IMR-90 (cell line): ENCODE results near the gene ZBTB3. TPM values are rescaled to one million over a fixed set of nuclear protein-coding genes. Genes with fewer than 3 reads are reported as not detected.
A peak's percentile ranks its signal among the peaks of the same experiment; 100 is the strongest.

Source experiments
- ATAC-seq: fragments of 200-7000 bp; cut with Tn5 transposase; 2 replicates; pipeline ENCODE4 v1.9.1; 2020; ENCODE audit warnings: low read depth, mild to moderate bottlenecking, moderate library complexity
- Bru-seq: library from RNA; stranded (reverse); fragments of 400-500 nt; gene quantifications from one replicate; lab custom pipeline; 2021; lab: Mats Ljungman, UMichigan
- BruChase-seq, 2 experiments: library from RNA; stranded (reverse); fragments of 400-500 nt; gene quantifications; one replicate each; lab custom pipeline; 2021; lab: Mats Ljungman, UMichigan
- BruUV-seq: library from RNA; stranded (reverse); fragments of 400-500 nt; replicated peaks from 2 replicates; lab custom pipeline; 2021; lab: Mats Ljungman, UMichigan
- CTCF ChIA-PET: fragments of 300-600 bp; formaldehyde crosslinking; extraction: SDS; loops from one replicate; lab custom pipeline; 2021; ENCODE audit warnings: antibody characterized with exemption; lab: Yijun Ruan, JAX
- POLR2A ChIA-PET: fragments of 300-600 bp; sonication (Branson Sonifier 250); formaldehyde crosslinking; loops from one replicate; lab custom pipeline; 2022; ENCODE audit warnings: antibody characterized with exemption; ENCODE audit not compliant: unreplicated experiment; lab: Charles Lee
- DNase-seq: peaks from one replicate; pipeline ENCODE4 v3.0.0; 2013
- H2AFZ ChIP-seq: replicated peaks from 2 replicates; pipeline ENCODE3; 2013; ENCODE audit warnings: low read length, mild to moderate bottlenecking; ENCODE audit not compliant: poor library complexity
- H2AK5ac ChIP-seq: 2 replicates; pipeline ENCODE4 v1.6.1; 2013; ENCODE audit warnings: low read depth, low read length, inconsistent platforms
- H2AK9ac ChIP-seq: replicated peaks from 2 replicates; pipeline ENCODE3; 2013; ENCODE audit warnings: mild to moderate bottlenecking, low read depth, low read length, moderate library complexity; ENCODE audit not compliant: poor library complexity
- H2BK120ac ChIP-seq: 2 replicates; pipeline ENCODE4 v1.6.1; 2013; ENCODE audit warnings: low read depth, low read length, inconsistent platforms
- H2BK15ac ChIP-seq: 3 replicates; pipeline ENCODE4 v1.6.1; 2013; ENCODE audit warnings: low read depth, low read length, inconsistent platforms
- H2BK20ac ChIP-seq: 2 replicates; pipeline ENCODE4 v1.6.1; 2013; ENCODE audit warnings: low read depth, mild to moderate bottlenecking, inconsistent platforms, low read length, moderate library complexity
- H2BK5ac ChIP-seq: 2 replicates; pipeline ENCODE4 v1.6.1; 2013; ENCODE audit warnings: mild to moderate bottlenecking, low read depth, low read length, inconsistent platforms; ENCODE audit not compliant: poor library complexity, severe bottlenecking
- H3K14ac ChIP-seq: replicated peaks from 2 replicates; pipeline ENCODE4 v1.6.1; 2013; ENCODE audit warnings: low read depth, low read length, inconsistent platforms
- H3K18ac ChIP-seq: 2 replicates; pipeline ENCODE4 v1.6.1; 2013; ENCODE audit warnings: low read depth, low read length, control low read depth
- H3K23ac ChIP-seq: 2 replicates; pipeline ENCODE4 v1.6.1; 2013; ENCODE audit warnings: low read depth, low read length, inconsistent platforms
- H3K27ac ChIP-seq: 2 replicates; pipeline ENCODE4 v1.5.1; 2013; ENCODE audit warnings: mild to moderate bottlenecking, control low read depth, low read length; ENCODE audit not compliant: insufficient read depth
- H3K27me3 ChIP-seq: 2 replicates; pipeline ENCODE4 v1.6.1; 2013; ENCODE audit warnings: low read length; ENCODE audit not compliant: control insufficient read depth, insufficient read depth
- H3K36me3 ChIP-seq: 2 replicates; pipeline ENCODE4 v1.6.1; 2013; ENCODE audit warnings: low read length, mixed read lengths; ENCODE audit not compliant: control insufficient read depth, insufficient read depth
- H3K4ac ChIP-seq: 2 replicates; pipeline ENCODE4 v1.6.1; 2013; ENCODE audit warnings: low read depth, low read length, inconsistent platforms
- H3K4me1 ChIP-seq: 2 replicates; pipeline ENCODE4 v1.6.1; 2013; ENCODE audit warnings: low read length, mixed read lengths; ENCODE audit not compliant: control insufficient read depth, insufficient read depth
- H3K4me2 ChIP-seq: 2 replicates; pipeline ENCODE4 v1.6.1; 2013; ENCODE audit warnings: low read depth, mild to moderate bottlenecking, control low read depth, low read length, moderate library complexity
- H3K4me3 ChIP-seq: 2 replicates; pipeline ENCODE4 v1.5.1; 2013; ENCODE audit warnings: low read depth, mild to moderate bottlenecking, control low read depth, low read length, moderate library complexity; ENCODE audit not compliant: insufficient read depth
- H3K56ac ChIP-seq: 2 replicates; pipeline ENCODE4 v1.6.1; 2013; ENCODE audit warnings: low read length, inconsistent platforms; ENCODE audit not compliant: insufficient read depth; ENCODE audit errors: extremely low read depth
- H3K79me1 ChIP-seq, 2 experiments: 2 replicates each; pipeline ENCODE4 v1.6.1; 2013; ENCODE audit warnings: low read length in 2 of 2, inconsistent platforms in 1 of 2, low read depth in 1 of 2
- H3K9ac ChIP-seq: 2 replicates; pipeline ENCODE4 v1.6.1; 2013; ENCODE audit warnings: low read depth, low read length, control low read depth
- H3K9me1 ChIP-seq: 2 replicates; pipeline ENCODE4 v1.6.1; 2013; ENCODE audit warnings: low read length, inconsistent platforms; ENCODE audit not compliant: insufficient read depth
- H3K9me3 ChIP-seq: 2 replicates; pipeline ENCODE4 v1.6.1; 2013; ENCODE audit warnings: low read length; ENCODE audit not compliant: control insufficient read depth, insufficient read depth
- H4K20me1 ChIP-seq: 2 replicates; pipeline ENCODE4 v1.6.1; 2013; ENCODE audit warnings: low read length, inconsistent platforms; ENCODE audit not compliant: insufficient read depth
- H4K5ac ChIP-seq: 2 replicates; pipeline ENCODE4 v1.6.1; 2013; ENCODE audit warnings: mild to moderate bottlenecking, low read depth, low read length, control low read depth
- H4K8ac ChIP-seq, 2 experiments: 2 replicates each; pipeline ENCODE4 v1.6.1; 2013; ENCODE audit warnings: low read depth in 2 of 2, low read length in 2 of 2, control low read depth in 1 of 2, inconsistent platforms in 1 of 2
- H4K91ac ChIP-seq: 2 replicates; pipeline ENCODE4 v1.6.1; 2013; ENCODE audit warnings: low read depth, low read length, inconsistent platforms; ENCODE audit not compliant: insufficient read depth
- CEBPB ChIP-seq: IDR thresholded peaks from 2 replicates; pipeline ENCODE4 v1.6.1; 2012; ENCODE audit warnings: low read depth, low read length, improper control_type of control experiment
- FOS ChIP-seq: fragments of 150-350 bp; IDR thresholded peaks from 2 replicates; pipeline ENCODE4 v1.6.1; 2016; ENCODE audit warnings: low read depth, low read length
- MAZ ChIP-seq: IDR thresholded peaks from 2 replicates; pipeline ENCODE4 v1.6.1; 2012; ENCODE audit warnings: low read depth, mild to moderate bottlenecking, low read length, improper control_type of control experiment, moderate library complexity, borderline replicate concordance
- MXI1 ChIP-seq: IDR thresholded peaks from 2 replicates; pipeline ENCODE4 v1.6.1; 2012; ENCODE audit warnings: low read depth, mild to moderate bottlenecking, low read length, moderate library complexity, borderline replicate concordance
- POLR2A ChIP-seq: IDR thresholded peaks from 2 replicates; pipeline ENCODE4 v1.6.1; 2012; ENCODE audit warnings: mild to moderate bottlenecking, low read depth, low read length
- USF2 ChIP-seq: fragments of 150-350 bp; IDR thresholded peaks from 2 replicates; pipeline ENCODE4 v1.6.1; 2017; ENCODE audit warnings: mild to moderate bottlenecking, antibody characterized with exemption, low read length, low read depth
- WGBS, 2 experiments: methylation state at CpG; one replicate each; pipeline versions ENCODE4 v1.1.5 to v1.1.7; 2013; ENCODE audit warnings: missing lambda C conversion rate in 2 of 2; ENCODE audit not compliant: insufficient read length in 1 of 2; ENCODE audit errors: extremely low coverage in 2 of 2; 5-methylcytosine and 5-hydroxymethylcytosine counted together
- dilution Hi-C: fragments of 300-500 bp; cut with HindIII; formaldehyde crosslinking; loops from one replicate; pipeline ENCODE4 v1.14.3; 2018; ENCODE audit warnings: low sequenced_read_pairs; ENCODE audit not compliant: unreplicated experiment
- in situ Hi-C: fragments of 300-500 bp; cut with MboI; formaldehyde crosslinking; loops from 3 replicates; pipeline ENCODE4 v1.14.3; 2019; ENCODE audit warnings: low sequenced_read_pairs, inconsistent platforms, mixed read lengths
- intact Hi-C: fragments of 100-400 bp; cut with micrococcal nuclease; formaldehyde crosslinking; loops from 2 replicates; pipeline ENCODE4 v1.10.0; 2022
- long read RNA-seq: library from polyadenylated mRNA; unstranded; transcript quantifications from one replicate; pipeline ENCODE4 v2.0.0, GENCODE V29; 2021; ENCODE audit not compliant: unreplicated experiment
- polyA plus RNA-seq, 3 experiments: library from polyadenylated mRNA; depleted of rRNA; stranded (reverse); fragments of >200 nt; gene quantifications; 2 replicates each; pipeline ENCODE4 v1.2.3, GENCODE V29; 2012; ENCODE audit warnings: low replicate concordance in 1 of 3
- total RNA-seq: library from RNA; depleted of rRNA; stranded (reverse); fragments of >200 nt; gene quantifications from 2 replicates; pipeline ENCODE4 v1.2.3, GENCODE V29; 2012; rRNA removed

Gene ZBTB3
- total RNA-seq = 7.8 and 8.1 TPM in 2 replicates
- polyA plus RNA-seq (2012; rRNA removed) = 2.3 and 3.4 TPM in 2 replicates
- polyA plus RNA-seq (2012; cell fraction: cytosol; rRNA removed) = 3.3 and 3.4 TPM in 2 replicates
- 2.0 and 2.5 TPM in 2 replicates for polyA plus RNA-seq (2012; cell fraction: nucleus; rRNA removed; ENCODE audit: low replicate concordance)
- Bru-seq, nascent RNA = percentile 46 among the genes with signal in this experiment
- percentile 54 among the genes with signal in this experiment for BruChase-seq, experiment 1, labeled RNA remaining after a 6-hour chase
- BruChase-seq, experiment 2, labeled RNA remaining after a 2-hour chase = percentile 71 among the genes with signal in this experiment
- long read RNA-seq = 0 reads

DNA sequence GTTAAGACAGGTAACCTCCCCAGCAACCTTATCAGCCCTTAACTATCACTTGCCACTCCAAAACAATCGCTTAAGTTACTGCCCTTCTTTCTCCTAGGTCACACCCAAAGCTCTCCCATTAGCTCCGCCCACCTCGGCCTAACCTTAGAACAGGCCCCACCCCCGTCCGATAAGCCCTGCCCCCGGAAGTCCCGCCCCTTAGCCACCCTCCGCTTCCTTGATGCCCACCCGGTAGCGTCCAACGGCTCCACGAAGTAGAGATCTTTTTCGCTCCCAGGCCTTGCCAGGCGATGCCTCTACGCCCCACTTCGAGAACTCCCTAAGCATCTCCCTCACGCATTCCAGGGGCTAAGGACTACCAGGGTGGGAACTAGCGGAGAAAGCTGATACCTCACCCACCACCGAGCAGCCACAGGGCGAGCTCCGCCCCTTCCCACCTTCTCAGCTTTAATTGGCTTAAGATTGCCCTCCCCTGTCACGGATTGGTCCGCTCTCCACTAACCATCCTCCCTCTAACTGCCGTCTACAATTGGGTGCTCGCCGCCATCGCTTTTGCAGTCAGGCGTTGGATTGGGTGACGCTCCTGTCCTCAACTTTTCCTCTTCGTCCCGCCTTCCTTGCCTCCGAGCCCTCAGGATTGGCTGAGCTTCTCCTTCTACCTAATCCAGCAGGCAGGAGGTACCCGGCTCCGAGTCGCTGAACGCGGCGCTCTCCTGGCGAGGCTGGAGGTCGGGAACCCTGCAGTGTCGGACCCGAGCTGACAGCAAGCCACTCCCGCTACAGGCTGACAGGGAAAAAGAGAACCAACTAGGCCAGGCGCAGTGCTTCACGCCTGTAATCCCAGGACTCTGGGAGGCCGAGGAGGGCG is at the start of gene ZBTB3:
Gene ZBTB3 (minus strand): TSS at position 425 of the 868 bp plus-strand sequence. CDS start 496 bp downstream, outside the sequence.
- Histone ChIP-seq H2BK15ac (peak within 1 kb of the TSS; percentile 85; the same call in 2 of the 3 replicates), H2BK20ac (peak within 1 kb of the TSS; percentile 78; the same call in 1 of the 2 replicates), H4K20me1 (no peaks in the 10 kb centered on the region), H2BK5ac (peak within 1 kb of the TSS; percentile 95), H2AFZ (peak within 1 kb of the TSS; percentile 100), H3K9me1 (peaks cover 3% of the 10 kb centered on the region; the same call in 1 of the 2 replicates), H3K23ac (peak within 1 kb of the TSS; percentile 100), H3K4me2 (peak within 1 kb of the TSS; percentile 58), H4K91ac (peak within 1 kb of the TSS; percentile 100), H3K79me1 (peaks cover 16 to 38% of the 10 kb centered on the region in 2 experiments), H3K4me1 (no peaks in the 10 kb centered on the region), H3K9me3 (no peaks in the 10 kb centered on the region), H3K27ac (peak within 1 kb of the TSS; percentile 89), H2AK5ac (peak within 1 kb of the TSS; percentile 68), H2BK120ac (peak within 1 kb of the TSS; percentile 98), H3K9ac (peak within 1 kb of the TSS; percentile 88), H3K36me3 (peaks cover 12% of the 10 kb centered on the region), H3K4me3 (peak within 1 kb of the TSS; percentile 53), H3K4ac (peak within 1 kb of the TSS; percentile 100), H3K14ac (peak within 1 kb of the TSS; percentile 100), H3K27me3 (no peaks in the 10 kb centered on the region), H4K8ac (peak within 1 kb of the TSS; percentile 72 to 100), H3K18ac (peak within 1 kb of the TSS; percentile 89), H4K5ac (peak within 1 kb of the TSS; percentile 92), H3K56ac (peak within 1 kb of the TSS; percentile 99), H2AK9ac (peak within 1 kb of the TSS; percentile 95)
- ChIA-PET POLR2A (interaction anchor here (0.6 to 1.5 kb wide), 9 partner anchors 8 to 101 kb away, joined by 3 to 8 read pairs (median 5); partner anchors contain the start of genes HNRNPUL2 and TAF6L), CTCF (interaction anchor here (0.5 to 1.5 kb wide), 3 partner anchors 13 to 337 kb away, joined by 3 to 4 read pairs (median 4); partner anchors contain the start of gene TMEM179B)
- TF ChIP-seq FOS (peak; percentile 72; the same call in 1 of the 2 replicates), CEBPB (no peak), MXI1 (no peak), USF2 (peak; percentile 21; the same call in 1 of the 2 replicates), POLR2A (peak; percentile 79; the same call in 1 of the 2 replicates), MAZ (peak; percentile 57; the same call in 1 of the 2 replicates)
- ATAC-seq (peak; percentile 98), DNase-seq (peak; percentile 99)
- WGBS, 2 experiments = 0% methylated on average over 26 of the region's 47 CpGs; no CpG with 5 or more reads in 1 of the 2 experiments
- in situ Hi-C loops (no loop called here), dilution Hi-C loops (no loop called here), intact Hi-C loops (no loop called here)
- BruUV-seq = no TSS peak
